Psoas muscle (tissue), 8 donors: ENCODE results near the gene LILRB3. TPM values are rescaled to one million over a fixed set of nuclear protein-coding genes. Genes with fewer than 3 reads are reported as not detected.

Source experiments
- ATAC-seq, 4 donors: fragments of 200-7000 bp; cut with Tn5 transposase; one replicate each; pipeline ENCODE4 v1.9.1; 2020; ENCODE audit warnings: moderate library complexity in 3 of 4, mild to moderate bottlenecking in 2 of 4
- DNase-seq, 2 donors: peaks; one replicate each; pipeline ENCODE4 v3.0.0-alpha.2; 2020
- H3K27ac ChIP-seq: fragments of 200-600 bp; one replicate; pipeline ENCODE4 v1.8.0; 2022
- H3K27me3 ChIP-seq, 3 donors: fragments of 200-600 bp in 1 of 3; one replicate each; pipeline versions ENCODE4 v1.6.1 to v1.8.0; 2013 to 2022; ENCODE audit warnings: low read length in 2 of 3, mild to moderate bottlenecking in 2 of 3, moderate library complexity in 1 of 3; ENCODE audit not compliant: insufficient read depth in 3 of 3
- H3K36me3 ChIP-seq, 2 donors: fragments of 200-600 bp in 1 of 2; one replicate each; pipeline versions ENCODE4 v1.6.1 to v1.8.0; 2013 to 2022; ENCODE audit warnings: low read depth in 1 of 2, mild to moderate bottlenecking in 1 of 2, moderate library complexity in 1 of 2; ENCODE audit not compliant: insufficient read depth in 1 of 2
- H3K4me1 ChIP-seq: fragments of 200-600 bp; one replicate; pipeline ENCODE4 v1.8.0; 2022
- H3K4me3 ChIP-seq: fragments of 200-600 bp; one replicate; pipeline ENCODE4 v1.8.0; 2022; ENCODE audit warnings: mild to moderate bottlenecking
- H3K9me3 ChIP-seq: fragments of 200-600 bp; one replicate; pipeline ENCODE4 v1.8.0; 2022
- WGBS, 3 donors: extraction: QIAGEN DNeasy Blood & Tissue Kit; methylation state at CpG; one replicate each; pipeline versions ENCODE4 v1.1.6 to v1.1.7; 2013; 5-methylcytosine and 5-hydroxymethylcytosine counted together
- intact Hi-C, 2 donors: fragments of 100-400 bp; cut with DNase I; formaldehyde crosslinking; loops; one replicate each; pipeline versions ENCODE4 v1.11.0 to v1.14.2; 2022
- polyA plus RNA-seq, 3 donors: library from polyadenylated mRNA; stranded (reverse); fragments of 200-250 nt; gene quantifications; one replicate each; pipeline ENCODE4 v1.2.3, GENCODE V29; 2013
- total RNA-seq, 4 donors: library from RNA; stranded (reverse); fragmentation: NEBNext Ultra II Directional in 2 of 4; extraction: Animal tissue kit (Norgen Biotek cat#: 25700) in 2 of 4; gene quantifications; one replicate each; pipeline versions ENCODE4 v1.2.1 to v1.2.4, GENCODE V29; 2021 to 2023
- TF ChIP-seq, protein P1 (sequence below): fragments of 200-600 bp; IDR thresholded peaks from one replicate; pipeline ENCODE4 v1.8.0; 2022; ENCODE audit warnings: antibody characterized with exemption
- donor health status: healthy with polysubstance abuse.
- donor health status: DM: no; HTN: no; CAD: no; lungs with moderate emphysema.
- donor health status: Bipolar disorder and iron deficiency.
- donor health status: healthy.
- donor health status: DM: yes; HTN: yes; CAD: no.
- donor health status: DM: no; HTN: no; CAD: no.
- donor health status: DM: no; HTN: no; CAD: no.
- donor health status: DM: yes; HTN: yes; CAD: no.

LILRB3 gene
- total and polyA plus RNA-seq, 7 donors = 0.32 to 3.8 (median 1.9) TPM

DNA sequence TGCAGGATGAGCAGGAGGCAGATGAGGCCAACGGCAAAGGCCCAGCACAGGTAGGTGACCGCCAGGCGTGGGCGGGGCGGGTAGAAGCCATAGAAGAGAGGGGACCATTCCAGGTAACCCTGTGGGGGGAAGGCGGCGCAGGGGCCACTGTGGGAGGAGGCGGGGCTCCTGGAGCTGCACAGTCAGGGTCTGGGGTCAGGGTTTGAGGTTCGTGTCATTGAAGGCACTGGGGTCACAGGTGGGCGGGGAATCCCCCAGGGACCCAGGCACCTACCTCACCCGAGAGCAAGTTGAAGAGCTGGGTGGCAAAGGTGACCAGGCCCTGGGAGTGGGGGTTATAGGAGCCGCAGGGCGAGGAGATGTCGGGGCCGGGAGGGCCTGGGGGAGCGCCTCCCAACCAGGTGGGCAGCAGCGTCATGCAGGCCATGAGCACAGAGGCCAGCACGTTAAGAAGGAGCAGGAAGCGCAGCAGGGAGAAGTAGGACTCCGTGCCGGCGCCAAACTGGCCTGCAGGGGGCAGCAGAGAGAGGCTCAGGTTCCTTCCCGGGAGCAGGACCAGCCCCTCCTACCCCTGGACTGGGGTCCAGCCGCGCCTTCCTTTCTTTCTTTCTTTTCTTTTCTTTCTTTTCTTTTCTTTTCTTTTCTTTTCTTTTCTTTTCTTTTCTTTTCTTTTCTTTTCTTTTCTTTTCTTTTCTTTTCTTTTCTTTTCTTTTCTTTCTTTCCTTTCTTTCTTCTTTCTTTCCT, 54.5 kb downstream of the LILRB3 start:
- ATAC-seq = peak; percentile 88 to 97 (median 92)
- H3K4me3 ChIP-seq = no peak overlapping the region
- H3K27ac ChIP-seq = no peak overlapping the region
- intact Hi-C loops = loop anchor here (2.0 to 10.0 kb wide), 3 partner anchors 62 to 226 kb away; no protein-coding TSS in a partner anchor
- 21 to 24% (median 24%) methylated on average over 21 to 25 of the region's 25 CpGs for WGBS, 3 donors
- peak; percentile 91 to 96 for DNase-seq
- no peaks in the 10 kb centered on the region for H3K36me3 ChIP-seq
- no peaks in the 10 kb centered on the region for H3K4me1 ChIP-seq
- peaks cover 0 to 26% (median 5%) of the 10 kb centered on the region in 3 donors for H3K27me3 ChIP-seq
- no peaks in the 10 kb centered on the region for H3K9me3 ChIP-seq
- TF ChIP-seq, protein P1, sequence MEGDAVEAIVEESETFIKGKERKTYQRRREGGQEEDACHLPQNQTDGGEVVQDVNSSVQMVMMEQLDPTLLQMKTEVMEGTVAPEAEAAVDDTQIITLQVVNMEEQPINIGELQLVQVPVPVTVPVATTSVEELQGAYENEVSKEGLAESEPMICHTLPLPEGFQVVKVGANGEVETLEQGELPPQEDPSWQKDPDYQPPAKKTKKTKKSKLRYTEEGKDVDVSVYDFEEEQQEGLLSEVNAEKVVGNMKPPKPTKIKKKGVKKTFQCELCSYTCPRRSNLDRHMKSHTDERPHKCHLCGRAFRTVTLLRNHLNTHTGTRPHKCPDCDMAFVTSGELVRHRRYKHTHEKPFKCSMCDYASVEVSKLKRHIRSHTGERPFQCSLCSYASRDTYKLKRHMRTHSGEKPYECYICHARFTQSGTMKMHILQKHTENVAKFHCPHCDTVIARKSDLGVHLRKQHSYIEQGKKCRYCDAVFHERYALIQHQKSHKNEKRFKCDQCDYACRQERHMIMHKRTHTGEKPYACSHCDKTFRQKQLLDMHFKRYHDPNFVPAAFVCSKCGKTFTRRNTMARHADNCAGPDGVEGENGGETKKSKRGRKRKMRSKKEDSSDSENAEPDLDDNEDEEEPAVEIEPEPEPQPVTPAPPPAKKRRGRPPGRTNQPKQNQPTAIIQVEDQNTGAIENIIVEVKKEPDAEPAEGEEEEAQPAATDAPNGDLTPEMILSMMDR = peak; percentile 86

Other genes starting within 250 kb of the LILRB3 start
- gene CACNG6, start 231.4 kb downstream of the LILRB3 start, total RNA-seq = 10 to 100 TPM; 18.4 to 33.1 (median 28.5) TPM
- 10 to 100 TPM in 2 of 3 donors, 1 to 10 TPM in 1; 2.1 to 20.4 (median 19.0) TPM for gene CACNG6, start 231.4 kb downstream of the LILRB3 start, polyA plus RNA-seq
- gene VSTM1, start 159.1 kb downstream of the LILRB3 start, total RNA-seq = not detected
- gene VSTM1, start 159.1 kb downstream of the LILRB3 start, polyA plus RNA-seq = not detected
- not detected for gene TARM1, start 141.6 kb downstream of the LILRB3 start, total RNA-seq
- not detected for gene TARM1, start 141.6 kb downstream of the LILRB3 start, polyA plus RNA-seq
- under 1 TPM; 0.22 to 0.99 (median 0.70) TPM for gene OSCAR, start 122.2 kb downstream of the LILRB3 start, total RNA-seq
- under 1 TPM; 0.10 to 0.33 (median 0.31) TPM for gene OSCAR, start 122.2 kb downstream of the LILRB3 start, polyA plus RNA-seq
- gene NDUFA3, start 120.2 kb downstream of the LILRB3 start, total RNA-seq = 100 to 1,000 TPM; 260 to 361 (median 307) TPM
- gene NDUFA3, start 120.2 kb downstream of the LILRB3 start, polyA plus RNA-seq = 100 to 1,000 TPM; 302 to 473 (median 338) TPM
- 10 to 100 TPM; 11.0 to 22.9 (median 13.8) TPM for gene TFPT, start 107.3 kb downstream of the LILRB3 start, total RNA-seq
- 10 to 100 TPM; 23.7 to 38.3 (median 25.2) TPM for gene TFPT, start 107.3 kb downstream of the LILRB3 start, polyA plus RNA-seq
- gene PRPF31, start 107.3 kb downstream of the LILRB3 start, total RNA-seq = 10 to 100 TPM; 32.3 to 41.6 (median 36.4) TPM
- 10 to 100 TPM; 32.5 to 54.3 (median 52.9) TPM for gene PRPF31, start 107.3 kb downstream of the LILRB3 start, polyA plus RNA-seq
- 10 to 100 TPM; 19.4 to 28.4 (median 20.4) TPM for gene CNOT3, start 85.2 kb downstream of the LILRB3 start, total RNA-seq
- gene CNOT3, start 85.2 kb downstream of the LILRB3 start, polyA plus RNA-seq = 10 to 100 TPM; 14.1 to 16.1 (median 16.1) TPM
- 10 to 100 TPM in 1 of 4 donors, 1 to 10 TPM in 3; 5.8 to 10.2 (median 7.0) TPM for gene LENG1, start 63.3 kb downstream of the LILRB3 start, total RNA-seq
- 10 to 100 TPM; 11.4 to 19.6 (median 12.1) TPM for gene LENG1, start 63.3 kb downstream of the LILRB3 start, polyA plus RNA-seq
- gene TMC4, start 49.8 kb downstream of the LILRB3 start, total RNA-seq = 1 to 10 TPM in 1 of 4 donors, under 1 TPM in 2, not detected in 1; 0.55 to 2.5 (median 0.74) TPM
- under 1 TPM; 0.64 to 0.70 (median 0.70) TPM for gene TMC4, start 49.8 kb downstream of the LILRB3 start, polyA plus RNA-seq
- 10 to 100 TPM in 3 of 4 donors, 1 to 10 TPM in 1; 6.2 to 17.8 (median 11.4) TPM for gene MBOAT7, start 33.4 kb downstream of the LILRB3 start, total RNA-seq
- 10 to 100 TPM in 1 of 3 donors, 1 to 10 TPM in 2; 6.3 to 11.4 (median 8.4) TPM for gene MBOAT7, start 33.4 kb downstream of the LILRB3 start, polyA plus RNA-seq
- gene TSEN34, start 31.7 kb downstream of the LILRB3 start, total RNA-seq = 10 to 100 TPM; 17.4 to 44.6 (median 19.2) TPM
- gene TSEN34, start 31.7 kb downstream of the LILRB3 start, polyA plus RNA-seq = 10 to 100 TPM; 15.5 to 42.6 (median 24.5) TPM
- gene RPS9, start 22.1 kb downstream of the LILRB3 start, total RNA-seq = 100 to 1,000 TPM; 479 to 705 (median 663) TPM
- 1,000 to 10,000 TPM; 1,294 to 2,049 (median 1,972) TPM for gene RPS9, start 22.1 kb downstream of the LILRB3 start, polyA plus RNA-seq
- gene LILRA6, start 19.8 kb upstream of the LILRB3 start, total RNA-seq = 1 to 10 TPM in 3 of 4 donors, under 1 TPM in 1; 0.54 to 1.6 (median 1.3) TPM
- gene LILRA6, start 19.8 kb upstream of the LILRB3 start, polyA plus RNA-seq = under 1 TPM; 0.22 to 0.48 (median 0.42) TPM
- 1 to 10 TPM; 2.2 to 5.1 (median 4.4) TPM for gene LILRB5, start 34.3 kb upstream of the LILRB3 start, total RNA-seq
- 1 to 10 TPM in 2 of 3 donors, under 1 TPM in 1; 0.95 to 1.3 (median 1.1) TPM for gene LILRB5, start 34.3 kb upstream of the LILRB3 start, polyA plus RNA-seq
- gene LILRB2, start 58.1 kb upstream of the LILRB3 start, total RNA-seq = 1 to 10 TPM in 3 of 4 donors, under 1 TPM in 1; 0.79 to 2.4 (median 1.7) TPM
- 1 to 10 TPM in 1 of 3 donors, under 1 TPM in 2; 0.41 to 1.3 (median 0.42) TPM for gene LILRB2, start 58.1 kb upstream of the LILRB3 start, polyA plus RNA-seq
- gene LILRA5, start 90.2 kb upstream of the LILRB3 start, total RNA-seq = 1 to 10 TPM in 3 of 4 donors, not detected in 1; 1.1 to 2.2 (median 1.1) TPM
- gene LILRA5, start 90.2 kb upstream of the LILRB3 start, polyA plus RNA-seq = 1 to 10 TPM in 1 of 3 donors, under 1 TPM in 2; 0.44 to 1.2 (median 0.52) TPM
- 1 to 10 TPM in 1 of 4 donors, not detected in 3; 1.1 TPM for gene LILRA4, start 116.2 kb upstream of the LILRB3 start, total RNA-seq
- gene LILRA4, start 116.2 kb upstream of the LILRB3 start, polyA plus RNA-seq = not detected
- 1 to 10 TPM; 3.4 to 6.2 (median 4.0) TPM for gene LAIR1, start 141.9 kb upstream of the LILRB3 start, total RNA-seq
- gene LAIR1, start 141.9 kb upstream of the LILRB3 start, polyA plus RNA-seq = 1 to 10 TPM in 1 of 3 donors, under 1 TPM in 2; 0.93 to 2.4 (median 0.95) TPM
- 1 to 10 TPM in 1 of 4 donors, under 1 TPM in 2, not detected in 1; 0.34 to 1.9 (median 0.67) TPM for gene TTYH1, start 192.5 kb upstream of the LILRB3 start, total RNA-seq
- under 1 TPM; 0.38 to 0.63 (median 0.40) TPM for gene TTYH1, start 192.5 kb upstream of the LILRB3 start, polyA plus RNA-seq
- 10 to 100 TPM; 28.2 to 60.2 (median 41.8) TPM for gene LENG8, start 226.2 kb upstream of the LILRB3 start, total RNA-seq
- gene LENG8, start 226.2 kb upstream of the LILRB3 start, polyA plus RNA-seq = 10 to 100 TPM; 21.7 to 28.6 (median 27.2) TPM
- 1 to 10 TPM; 2.0 to 3.7 (median 2.7) TPM for gene LENG9, start 240.8 kb upstream of the LILRB3 start, total RNA-seq
- gene LENG9, start 240.8 kb upstream of the LILRB3 start, polyA plus RNA-seq = 1 to 10 TPM; 1.7 to 3.9 (median 3.7) TPM